Ishikawa (cell line): Measurements from ENCODE around the gene CORO1C.

Source experiments
- CEBPB ChIP-seq: IDR thresholded peaks from 2 replicates; pipeline ENCODE4 v1.6.1; 2012
- CREB1 ChIP-seq: IDR thresholded peaks from 2 replicates; pipeline ENCODE4 v1.6.1; 2012; ENCODE audit warnings: low read depth
- EGR1 ChIP-seq: IDR thresholded peaks from 2 replicates; pipeline ENCODE4 v1.6.1; 2012
- EP300 ChIP-seq: IDR thresholded peaks from 2 replicates; pipeline ENCODE4 v1.6.1; 2012; ENCODE audit warnings: borderline replicate concordance
- FOXM1 ChIP-seq: IDR thresholded peaks from 2 replicates; pipeline ENCODE4 v1.6.1; 2012; ENCODE audit warnings: low read depth, borderline replicate concordance
- MAX ChIP-seq: IDR thresholded peaks from 2 replicates; pipeline ENCODE4 v1.6.1; 2012
- NFIC ChIP-seq: IDR thresholded peaks from 2 replicates; pipeline ENCODE4 v1.6.1; 2012
- REST ChIP-seq: IDR thresholded peaks from 2 replicates; pipeline ENCODE4 v1.6.1; 2012; ENCODE audit warnings: low read depth, mild to moderate bottlenecking
- TCF12 ChIP-seq: IDR thresholded peaks from 2 replicates; pipeline ENCODE4 v1.6.1; 2012; ENCODE audit warnings: low read depth

GRCh38 chr12:108635997-108636808 is 95.1 kb downstream of the CORO1C start:
- TF ChIP-seq REST = no peak
- no peak for TF ChIP-seq CEBPB
- TF ChIP-seq TCF12 = no peak
- TF ChIP-seq EGR1 = no peak
- no peak for TF ChIP-seq MAX
- no peak for TF ChIP-seq NFIC
- TF ChIP-seq EP300 = no peak
- no peak for TF ChIP-seq CREB1
- TF ChIP-seq FOXM1 = no peak
